HepG2 (cell line): ENCODE measurements around the gene FBXO44. TPM values are rescaled to one million over a fixed set of nuclear protein-coding genes. Genes with fewer than 3 reads are reported as not detected.

Experiments used
- ATF4 ChIP-seq, 2 experiments: fragments of 450-650 bp in 1 of 2; sonication (generic) in 1 of 2; formaldehyde crosslinking; IDR thresholded peaks; 2 replicates each; pipeline versions ENCODE4 v1.5.0 to v1.8.0; 2020 to 2022; ENCODE audit warnings: mild to moderate bottlenecking in 1 of 2, missing genetic modification reagents in 1 of 2
- CREB3 ChIP-seq: sonication (generic); formaldehyde crosslinking; IDR thresholded peaks from 2 replicates; pipeline ENCODE4 v1.5.0; 2020; ENCODE audit warnings: missing genetic modification reagents
- ETS1 ChIP-seq: sonication (generic); formaldehyde crosslinking; IDR thresholded peaks from 2 replicates; pipeline ENCODE4 v1.4.0; 2020; ENCODE audit warnings: missing genetic modification reagents
- FOXA1 ChIP-seq, 2 experiments: fragments of 450-650 bp in 1 of 2; sonication (generic) in 1 of 2; formaldehyde crosslinking in 1 of 2; IDR thresholded peaks; 2 replicates each; pipeline versions ENCODE4 v1.4.0 to v1.6.1; 2016 to 2020; ENCODE audit warnings: missing genetic modification reagents in 1 of 2
- HDAC6 ChIP-seq: fragments of 200-600 bp; sonication (generic); IDR thresholded peaks from 2 replicates; pipeline ENCODE4 v1.7.0; 2017; ENCODE audit warnings: mild to moderate bottlenecking, antibody characterized with exemption, low read length, low read depth
- HNF1A ChIP-seq, 2 experiments: sonication (generic) in 1 of 2; formaldehyde crosslinking in 1 of 2; IDR thresholded peaks; 2 replicates each; pipeline versions ENCODE4 v1.4.0 to v1.6.1; 2016 to 2020; ENCODE audit warnings: borderline replicate concordance in 1 of 2, low read depth in 1 of 2, mild to moderate bottlenecking in 1 of 2, missing genetic modification reagents in 1 of 2
- LRRFIP1 ChIP-seq: sonication (generic); formaldehyde crosslinking; conservative IDR thresholded peaks from 2 replicates; pipeline ENCODE4 v1.4.0; 2020; ENCODE audit warnings: missing genetic modification reagents
- MIER2 ChIP-seq: IDR thresholded peaks from 2 replicates; pipeline ENCODE4 v1.6.1; 2016; ENCODE audit warnings: missing biosample characterization, missing genetic modification reagents
- NFIB ChIP-seq: sonication (generic); formaldehyde crosslinking; IDR thresholded peaks from 2 replicates; pipeline ENCODE4 v1.9.0; 2021; ENCODE audit warnings: missing genetic modification reagents, mild to moderate bottlenecking, borderline replicate concordance
- PITX1 ChIP-seq: sonication (generic); formaldehyde crosslinking; IDR thresholded peaks from 2 replicates; pipeline ENCODE4 v1.5.1; 2020; ENCODE audit warnings: mild to moderate bottlenecking, missing genetic modification reagents
- RAD21 ChIP-seq: fragments of 450-650 bp; formaldehyde crosslinking; IDR thresholded peaks from 2 replicates; pipeline ENCODE4 v1.5.0; 2020; ENCODE audit warnings: mild to moderate bottlenecking
- SOX13 ChIP-seq, 3 experiments: fragments of 450-650 bp in 1 of 3; sonication (generic) in 1 of 3; formaldehyde crosslinking in 1 of 3; IDR thresholded peaks in 2 of 3; conservative IDR thresholded peaks in 1 of 3; 2 replicates each; pipeline versions ENCODE4 v1.5.0 to v1.6.1; 2016 to 2020; ENCODE audit warnings: antibody characterized with exemption in 1 of 3, mild to moderate bottlenecking in 1 of 3, missing compliant biosample characterization in 1 of 3, missing genetic modification reagents in 1 of 3, moderate library complexity in 1 of 3
- ZNF101 ChIP-seq: sonication (generic); formaldehyde crosslinking; IDR thresholded peaks from 2 replicates; pipeline ENCODE4 v1.4.0; 2020; ENCODE audit warnings: mild to moderate bottlenecking, low read depth, missing genetic modification reagents, borderline replicate concordance
- ZNF260 ChIP-seq: sonication (generic); formaldehyde crosslinking; IDR thresholded peaks from 2 replicates; pipeline ENCODE4 v1.4.0; 2020; ENCODE audit warnings: missing genetic modification reagents, low read depth, mild to moderate bottlenecking, borderline replicate concordance
- ZNF784 ChIP-seq: sonication (generic); formaldehyde crosslinking; IDR thresholded peaks from 2 replicates; pipeline ENCODE4 v1.5.1; 2020; ENCODE audit warnings: missing genetic modification reagents, mild to moderate bottlenecking, borderline replicate concordance
- polyA plus RNA-seq, 8 experiments: library from polyadenylated mRNA; depleted of rRNA in 3 of 8; stranded (reverse) in 7 of 8; unstranded in 1 of 8; fragments of >200 nt; fragmentation: Illumina TruSeq in 4 of 8; extraction: Trizol in 4 of 8; gene quantifications; 2 replicates each; pipeline versions ENCODE4 v1.2.1 to v1.2.3, GENCODE V29; 2011 to 2016; ENCODE audit warnings: low read depth in 4 of 8, missing spikeins in 1 of 8, mixed read lengths in 1 of 8; ENCODE audit not compliant: insufficient read depth in 1 of 8
- total RNA-seq, 5 experiments: library from RNA; depleted of rRNA; stranded (reverse); fragments of >200 nt; fragmentation: Illumina TruSeq; extraction: Trizol; gene quantifications; 2 replicates each; pipeline ENCODE4 v1.2.3, GENCODE V29; 2016; ENCODE audit warnings: low read depth in 1 of 5

The FBXO44 gene
- total and polyA plus RNA-seq, 2 of the 13 experiments (the other 11 are each of a cell fraction or from before 2014, with no cell fraction given) = 22.4 to 27.9 TPM

- no peak for TF ChIP-seq HNF1A (IDR thresholded peaks at IDR 0.05; ENCODE audit: low read depth)
- no peak for TF ChIP-seq HNF1A (CRISPR knock-in tag; IDR thresholded peaks at IDR 0.05; ENCODE audit: borderline replicate concordance)
- TF ChIP-seq ATF4 (CRISPR knock-in tag; IDR thresholded peaks at IDR 0.05) = peak in 1 of 2 experiments; percentile 64; a peak in 2 of 4 replicates
- no peak for TF ChIP-seq ZNF101 (CRISPR knock-in tag)
- no peak for TF ChIP-seq ETS1
- TF ChIP-seq SOX13 (IDR thresholded peaks at IDR 0.05) = no peak
- TF ChIP-seq SOX13 (CRISPR knock-in tag; conservative IDR thresholded peaks at IDR 0.05 in 1 of 2, IDR thresholded peaks at IDR 0.05 in 1 of 2) = peak in 1 of 2 experiments; percentile 19; a peak in 1 of 4 replicates
- no peak for TF ChIP-seq LRRFIP1 (CRISPR knock-in tag)
- 0 out of 2 replicates have a peak, but pooled peaks have one; percentile 31 for TF ChIP-seq MIER2 (CRISPR knock-in tag)
- TF ChIP-seq FOXA1 (IDR thresholded peaks at IDR 0.05) = no peak
- no peak for TF ChIP-seq FOXA1 (CRISPR knock-in tag; IDR thresholded peaks at IDR 0.05)
- no peak for TF ChIP-seq CREB3 (CRISPR knock-in tag)
- TF ChIP-seq HDAC6 = no peak
- TF ChIP-seq ZNF784 (CRISPR knock-in tag) = peak; percentile 3; the same call in 1 of the 2 replicates
- TF ChIP-seq ZNF260 (CRISPR knock-in tag) = no peak
- peak; percentile 27; the same call in 1 of the 2 replicates for TF ChIP-seq RAD21 (CRISPR knock-in tag)
- TF ChIP-seq NFIB (CRISPR knock-in tag) = no peak
- peak; percentile 64 for TF ChIP-seq PITX1 (CRISPR knock-in tag)
These were observed 1.4 kb upstream of the FBXO44 start (continued) for GRCh38 chr1:11653101-11653860.
